GM18508 (cell line): ENCODE results near the gene PTBP2.

Experiments used
- ATAC-seq: cut with Tn5 transposase; IDR thresholded peaks from one replicate; pipeline ENCODE4 v1.9.1; 2021; ENCODE audit warnings: moderate number of reproducible peaks; ENCODE audit not compliant: insufficient read depth, unreplicated experiment

The PTBP2 gene, protein sequence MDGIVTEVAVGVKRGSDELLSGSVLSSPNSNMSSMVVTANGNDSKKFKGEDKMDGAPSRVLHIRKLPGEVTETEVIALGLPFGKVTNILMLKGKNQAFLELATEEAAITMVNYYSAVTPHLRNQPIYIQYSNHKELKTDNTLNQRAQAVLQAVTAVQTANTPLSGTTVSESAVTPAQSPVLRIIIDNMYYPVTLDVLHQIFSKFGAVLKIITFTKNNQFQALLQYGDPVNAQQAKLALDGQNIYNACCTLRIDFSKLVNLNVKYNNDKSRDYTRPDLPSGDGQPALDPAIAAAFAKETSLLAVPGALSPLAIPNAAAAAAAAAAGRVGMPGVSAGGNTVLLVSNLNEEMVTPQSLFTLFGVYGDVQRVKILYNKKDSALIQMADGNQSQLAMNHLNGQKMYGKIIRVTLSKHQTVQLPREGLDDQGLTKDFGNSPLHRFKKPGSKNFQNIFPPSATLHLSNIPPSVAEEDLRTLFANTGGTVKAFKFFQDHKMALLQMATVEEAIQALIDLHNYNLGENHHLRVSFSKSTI

DNA sequence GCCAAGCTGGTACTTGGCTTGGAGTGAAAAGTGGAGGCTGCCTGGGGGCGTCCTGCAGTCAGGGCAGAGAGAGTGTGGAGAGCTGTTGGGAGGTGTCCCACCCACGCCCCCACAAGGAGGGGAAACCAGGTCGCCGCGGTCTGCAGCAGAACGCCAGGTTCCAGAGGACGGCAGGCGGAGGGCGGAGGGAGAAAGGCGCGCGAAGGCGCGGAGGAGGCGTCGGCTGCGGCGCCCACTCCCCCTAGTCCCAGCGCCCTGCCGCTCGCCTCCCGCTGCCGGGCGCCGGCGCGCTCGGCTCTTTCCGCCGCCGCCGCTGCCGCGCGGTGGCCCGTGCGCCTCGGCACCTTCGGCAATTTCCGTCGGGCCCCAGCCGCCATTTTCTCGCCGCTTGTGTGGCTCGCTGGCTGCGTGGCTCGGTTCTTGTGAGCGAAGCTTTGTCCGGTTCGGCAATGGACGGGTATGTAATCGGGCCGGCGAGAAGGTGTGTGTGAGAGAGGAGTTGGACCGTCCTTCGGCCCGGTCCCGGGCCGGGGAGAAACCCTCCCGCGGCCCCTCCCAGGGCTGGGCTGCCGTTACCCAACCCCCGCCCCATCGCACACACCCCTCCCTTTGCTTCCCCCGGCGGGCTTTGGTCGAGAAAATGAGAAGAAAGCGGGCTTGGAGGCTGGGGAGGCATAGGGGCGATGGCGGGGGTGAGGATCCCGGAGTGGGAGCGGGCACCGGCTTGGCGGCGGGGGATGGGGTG, at the start of gene PTBP2:
TSS of gene PTBP2 (plus strand) at position 369 of the 745 bp plus-strand sequence. CDS start at position 450, 81 bp downstream.
- ATAC-seq = peak; percentile 81

DNA sequence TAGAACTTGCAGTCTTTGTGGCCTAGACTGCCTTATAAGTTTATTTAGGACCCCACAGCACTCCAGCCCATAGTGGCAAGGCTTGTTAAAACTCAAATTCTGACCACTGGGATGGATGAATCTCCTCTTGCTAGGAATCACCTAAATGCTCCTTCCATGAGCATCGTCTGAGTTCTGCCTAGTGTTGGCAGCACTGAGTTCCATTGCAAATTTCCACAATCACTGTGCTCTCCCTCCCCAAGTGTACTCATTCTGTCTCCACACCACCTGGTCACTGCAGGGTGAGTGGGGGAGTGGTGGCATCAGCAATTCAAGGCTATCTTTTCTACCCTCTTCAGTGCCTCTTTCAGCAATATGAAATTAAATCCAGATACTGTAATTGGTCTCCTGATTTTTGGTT, 46.7 kb upstream of the PTBP2 start:
- ATAC-seq = no peak

DNA sequence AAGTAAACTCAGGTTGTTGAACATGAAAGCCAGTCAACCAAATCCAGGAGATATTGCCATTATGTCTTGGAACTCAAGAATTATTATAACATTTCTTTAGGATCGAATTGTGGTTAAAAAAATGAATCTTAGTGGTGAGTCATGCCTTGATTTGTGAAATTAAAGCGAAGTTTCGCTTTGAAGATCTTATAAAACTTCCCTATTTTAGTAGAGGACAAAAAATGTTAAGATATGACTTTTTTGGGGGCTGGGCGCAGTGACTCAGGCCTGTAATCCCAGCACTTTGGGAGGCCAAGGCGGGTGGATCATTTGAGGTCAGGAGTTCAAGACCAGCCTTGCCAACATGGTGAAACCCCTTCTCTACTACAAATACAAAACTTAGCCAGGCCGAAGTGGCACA, 39.5 kb upstream of the PTBP2 start:
- ATAC-seq = no peak

DNA sequence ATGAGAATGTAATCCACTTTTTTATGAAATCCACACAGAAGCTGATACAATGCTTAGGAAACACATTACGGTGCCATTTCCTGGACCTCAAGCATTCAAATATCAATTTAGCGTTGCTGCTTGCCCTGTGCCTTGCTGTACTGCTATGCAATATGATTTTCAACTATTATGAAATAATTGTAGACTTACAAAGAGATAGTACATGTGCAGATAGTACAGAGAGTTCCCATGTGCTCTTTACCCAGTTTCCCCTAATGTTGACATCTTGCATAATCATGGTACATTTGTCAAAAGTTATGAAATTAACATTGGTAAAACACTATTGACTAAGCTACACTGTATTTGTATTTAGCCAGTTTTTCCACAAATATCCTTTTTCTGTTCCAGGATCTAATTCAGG, 37.7 kb upstream of the PTBP2 start:
- ATAC-seq = no peak

DNA sequence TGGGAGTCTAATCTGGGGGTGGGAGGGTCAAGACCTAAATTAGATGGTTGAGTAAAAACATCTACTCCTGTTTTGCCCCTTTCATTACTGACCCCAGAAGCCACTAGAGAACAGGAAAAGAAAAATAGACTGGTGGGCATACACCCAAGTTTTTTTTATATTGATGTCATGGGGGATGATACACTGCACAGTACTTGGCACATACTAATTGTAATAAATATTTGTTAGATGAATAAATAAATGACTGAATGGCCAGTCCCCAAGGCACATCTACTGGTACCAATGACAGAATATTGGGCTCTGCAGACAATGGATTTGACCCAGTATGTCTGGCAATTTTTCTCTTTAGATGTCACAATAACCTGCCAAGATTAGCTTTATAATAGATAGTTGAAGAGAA, 36.8 kb upstream of the PTBP2 start:
- no peak for ATAC-seq

DNA sequence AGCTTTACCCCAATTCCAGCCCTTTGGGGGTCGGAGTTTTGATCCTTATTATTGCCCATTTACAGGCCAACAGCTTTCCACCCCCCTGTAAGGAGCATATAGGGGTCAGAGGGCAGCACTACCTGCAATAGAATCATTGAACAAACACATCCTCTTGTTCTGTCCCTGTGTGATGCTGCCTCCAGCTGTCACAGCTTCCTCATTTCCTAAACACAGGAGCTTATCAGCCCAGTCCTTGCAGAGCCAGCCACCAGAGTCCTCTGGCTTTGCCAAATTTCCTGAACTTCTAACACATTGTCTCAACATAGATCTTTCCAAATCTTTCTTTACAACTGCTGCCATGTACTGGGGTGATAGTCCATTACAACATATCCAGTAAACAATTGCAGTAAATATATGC, 32.8 kb upstream of the PTBP2 start:
- no peak for ATAC-seq

DNA sequence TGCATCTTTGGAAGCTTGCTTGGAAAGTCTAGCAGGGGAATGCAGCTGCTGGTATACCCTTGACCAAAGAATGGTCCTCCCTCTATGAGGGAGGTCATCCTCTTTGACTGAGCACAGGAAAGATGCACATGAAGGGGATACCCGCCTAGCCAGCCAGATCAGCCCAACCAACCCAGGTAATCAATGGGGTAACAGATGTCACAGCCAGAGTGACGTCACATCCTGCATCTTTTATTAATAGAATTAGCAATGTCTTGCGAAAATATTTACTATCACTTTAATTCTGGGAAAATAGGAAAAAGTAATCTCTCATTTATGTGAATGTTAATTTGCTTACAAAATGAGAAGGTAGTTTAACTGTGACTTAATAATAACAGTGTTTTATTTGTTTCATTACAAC, 25.6 kb upstream of the PTBP2 start:
- ATAC-seq = no peak

DNA sequence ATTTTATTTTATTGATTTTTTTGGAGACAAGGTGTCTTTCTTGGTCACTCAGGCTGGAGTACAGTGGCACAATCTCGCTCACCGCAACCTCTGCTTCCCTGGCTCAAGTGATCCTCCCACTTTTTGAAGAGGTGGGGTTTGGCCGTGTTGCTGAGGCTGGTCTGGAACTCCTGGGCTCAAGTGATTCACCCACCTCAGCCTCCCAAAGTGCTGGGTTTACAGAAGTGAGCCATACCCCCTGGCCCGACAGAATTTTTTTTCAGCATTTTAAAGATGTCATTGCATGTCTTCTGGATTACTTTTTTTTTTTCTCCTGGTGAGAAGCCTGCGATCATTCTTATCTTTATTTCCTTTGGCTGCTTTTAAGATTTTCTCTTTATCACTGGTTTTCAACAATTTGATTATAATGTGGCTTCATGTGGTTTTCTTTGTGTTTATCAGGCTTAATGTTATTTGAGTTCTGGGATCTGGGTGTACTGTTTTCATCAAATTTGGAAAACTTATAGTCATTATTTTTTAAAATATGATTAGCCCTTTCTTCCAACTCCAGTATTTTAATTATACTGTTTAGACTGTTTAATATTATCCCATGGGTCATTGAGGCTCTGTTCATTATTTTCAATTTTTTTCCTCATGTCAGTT, 23.1 kb upstream of the PTBP2 start:
- ATAC-seq = no peak

DNA sequence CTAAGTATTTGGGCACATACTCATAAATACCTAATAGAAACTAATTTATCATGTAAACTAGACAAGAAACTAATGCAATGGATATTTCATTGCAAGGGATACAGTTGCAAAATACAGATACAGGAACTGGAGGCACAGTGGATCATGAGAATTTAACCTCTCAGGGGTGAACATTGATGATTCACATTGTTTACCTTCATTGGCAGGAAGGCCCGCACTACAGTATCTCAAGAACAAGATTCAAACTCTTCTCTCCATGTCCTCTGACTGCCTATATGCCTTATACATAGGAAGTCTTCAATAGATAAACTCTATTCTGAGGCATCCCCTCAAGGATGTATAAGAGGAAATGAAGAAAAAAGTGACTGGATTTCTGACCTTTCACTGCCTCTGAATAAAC, 18.4 kb upstream of the PTBP2 start:
- no peak for ATAC-seq

DNA sequence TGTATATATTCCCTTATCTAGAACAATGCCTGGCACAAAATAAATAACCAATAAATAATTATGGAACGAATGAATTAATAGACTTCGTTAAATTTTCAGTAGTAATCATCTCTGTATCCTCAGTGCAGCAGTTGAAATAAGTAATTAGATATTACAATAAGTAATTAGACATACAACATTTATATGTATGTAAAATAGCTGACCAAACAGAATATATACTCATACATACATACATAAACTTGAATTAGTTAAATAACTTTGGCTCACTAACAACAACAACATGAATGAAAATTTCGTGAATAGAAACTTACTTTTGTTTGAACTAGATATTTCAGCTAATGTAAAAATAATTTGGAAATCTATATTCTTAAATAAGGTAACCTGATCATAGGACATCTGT, 14.6 kb upstream of the PTBP2 start:
- ATAC-seq = no peak

DNA sequence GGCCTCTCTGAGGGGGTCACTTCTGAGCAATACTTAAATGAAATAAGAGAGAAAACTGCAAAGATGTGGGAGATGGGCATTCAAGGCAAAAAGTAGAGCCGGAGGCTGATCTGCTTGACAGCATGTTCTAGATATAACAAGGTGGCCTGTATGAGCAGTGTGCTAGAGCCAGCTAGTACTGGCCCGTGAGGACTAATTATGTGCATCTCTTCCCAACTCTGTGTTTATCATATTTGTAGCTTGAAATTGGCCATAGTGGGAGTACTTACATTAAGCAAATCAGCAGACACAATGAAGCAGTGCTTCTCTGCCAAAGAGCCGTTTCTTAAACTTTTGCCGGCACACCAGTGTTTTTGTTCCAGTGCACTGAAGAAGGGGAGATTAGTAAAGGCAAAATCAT, 13.1 kb upstream of the PTBP2 start:
- no peak for ATAC-seq

DNA sequence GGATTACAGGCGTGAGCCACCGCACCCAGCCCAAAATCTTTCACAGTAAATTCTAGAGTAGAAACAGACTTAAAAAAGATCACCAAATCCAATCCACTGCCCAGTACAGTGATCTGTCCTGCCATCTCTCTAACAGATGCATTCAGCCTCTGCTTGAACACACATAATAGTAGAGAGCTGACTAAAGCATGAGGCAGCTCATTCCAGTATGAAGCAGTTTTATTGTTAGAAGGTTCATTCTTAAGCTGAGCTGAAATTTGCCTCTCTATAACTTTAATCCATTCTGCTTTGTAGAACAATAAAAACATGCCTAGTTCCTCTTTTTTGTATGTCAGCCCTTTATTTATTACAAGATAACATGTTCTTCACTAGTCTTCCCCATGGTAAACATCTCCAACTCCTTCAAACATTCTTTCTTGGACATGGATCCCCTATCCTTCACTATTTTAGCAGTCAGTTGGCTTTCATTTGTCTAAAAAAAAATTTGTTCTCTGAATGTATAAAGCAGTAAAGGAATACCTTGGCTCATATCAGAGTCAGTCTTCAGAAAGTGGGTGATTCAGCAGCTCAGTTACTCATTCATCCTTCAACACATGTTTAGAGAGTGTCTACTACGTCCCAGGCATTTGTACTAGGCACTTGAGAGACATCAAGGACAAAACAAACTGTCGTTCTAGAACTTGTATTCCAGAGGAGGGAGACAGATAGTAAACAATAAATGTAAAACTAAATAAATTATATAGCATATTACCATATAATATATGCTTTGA, 10.7 kb upstream of the PTBP2 start:
- no peak for ATAC-seq

DNA sequence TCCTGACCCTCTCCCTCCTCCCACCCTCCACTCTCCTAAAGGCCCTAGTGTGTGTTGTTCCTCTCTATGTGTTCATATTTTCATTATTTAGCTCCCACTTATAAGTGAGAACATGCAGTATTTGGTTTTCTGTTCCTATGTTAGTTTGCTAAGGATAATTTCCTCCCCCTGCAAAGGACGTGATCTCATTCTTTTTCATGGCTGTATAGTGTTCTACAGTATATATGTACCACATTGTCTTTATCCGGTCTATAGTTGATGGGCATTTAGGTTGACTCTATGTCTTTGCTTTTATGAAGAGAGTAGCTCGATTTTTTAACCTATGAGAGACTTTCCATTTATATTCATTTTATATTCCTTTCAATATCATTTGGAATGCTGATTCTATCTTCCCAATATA, 7.9 kb upstream of the PTBP2 start:
- no peak for ATAC-seq

DNA sequence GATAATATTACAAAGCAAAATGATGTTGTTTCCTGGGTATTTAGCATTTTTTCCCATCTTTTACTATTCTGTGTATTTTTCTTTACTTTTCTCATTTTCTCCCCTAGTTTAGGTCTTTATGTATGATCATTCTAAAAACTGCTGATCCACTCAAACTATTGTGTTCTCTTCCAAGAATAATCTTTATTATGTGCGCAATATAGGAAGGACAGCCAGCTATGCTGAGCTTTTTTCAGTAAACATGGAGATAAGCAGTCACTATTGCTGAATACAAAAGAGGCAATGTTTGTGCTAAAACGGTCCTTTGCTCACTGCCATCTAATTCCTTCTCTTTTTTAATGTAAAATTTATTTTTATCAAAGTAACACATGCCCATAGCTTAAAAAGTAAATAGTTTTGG, 6.7 kb upstream of the PTBP2 start:
- ATAC-seq = no peak

DNA sequence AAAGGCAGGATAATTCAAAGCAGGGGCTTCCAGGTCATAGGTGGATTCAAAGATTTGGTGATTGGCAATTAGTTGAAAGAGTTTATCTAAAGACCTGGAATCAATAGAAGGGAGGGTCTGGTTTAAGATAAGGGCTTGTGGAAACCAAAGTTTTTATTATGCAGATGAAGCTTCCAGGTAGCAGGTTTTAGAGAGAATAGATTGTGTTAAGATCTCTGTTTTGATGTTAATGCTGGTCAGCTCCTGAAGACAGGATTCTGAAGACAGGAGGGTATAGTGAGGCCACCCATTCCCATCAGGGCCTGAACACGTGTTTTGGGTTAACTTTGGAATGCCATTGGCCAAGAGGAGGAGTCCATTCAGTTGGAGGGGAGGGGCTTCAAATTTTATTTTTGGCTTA, 6.1 kb upstream of the PTBP2 start:
- no peak for ATAC-seq

DNA sequence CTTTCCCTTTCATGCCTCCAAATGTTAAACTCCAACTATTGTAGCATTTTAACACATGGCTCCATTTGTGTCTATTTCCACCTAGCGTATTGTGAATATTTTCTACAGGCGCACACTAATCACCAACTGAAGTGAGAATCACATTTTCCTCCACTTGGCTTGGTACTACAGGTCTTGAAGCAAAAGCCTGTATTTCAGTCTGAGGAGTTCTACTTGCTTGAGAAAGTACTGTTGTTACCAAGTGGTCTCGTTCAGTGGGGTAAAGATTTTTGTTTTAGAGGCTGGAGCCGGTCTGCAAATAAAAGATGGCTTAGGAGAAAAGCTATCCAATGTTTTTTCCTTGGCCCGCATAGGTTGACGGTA, 550 bp upstream of the PTBP2 start:
- peak; percentile 13 for ATAC-seq

DNA sequence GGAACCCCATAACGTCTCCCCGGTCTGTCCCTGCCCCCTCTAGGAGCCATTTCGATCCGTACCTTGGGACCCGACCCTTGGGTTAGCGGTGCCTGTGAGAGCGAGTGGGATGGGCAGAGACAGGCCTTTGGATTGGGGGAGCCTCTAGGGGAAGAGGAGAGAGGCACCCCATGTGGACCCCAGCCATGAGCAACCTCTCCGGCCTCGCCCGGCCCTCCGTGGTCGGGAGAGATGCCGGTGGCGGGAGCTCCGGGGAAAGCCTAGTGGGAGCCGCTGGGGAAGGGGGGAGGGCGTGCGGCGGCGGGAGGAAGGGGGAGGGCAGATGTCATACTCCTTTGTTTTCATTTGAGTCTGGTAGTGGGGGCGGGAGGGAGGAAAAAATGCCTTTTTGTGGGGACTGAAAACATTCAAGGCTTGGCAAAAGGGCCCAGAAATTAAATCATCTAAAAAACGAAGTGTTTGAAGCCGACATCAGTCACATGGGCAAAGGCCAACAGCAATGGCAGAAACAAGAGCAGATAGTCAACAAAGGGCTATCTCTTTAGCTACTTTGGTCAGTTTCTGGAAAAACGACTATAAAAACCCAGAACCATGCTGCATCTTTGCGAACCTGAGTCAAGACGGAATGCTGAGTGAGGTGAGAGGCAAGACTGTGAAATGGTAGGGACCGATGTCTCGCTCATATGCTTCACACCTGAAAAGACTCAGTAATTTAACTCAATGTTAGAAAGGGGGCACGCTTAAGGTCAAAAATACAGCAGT, 758 bp downstream of the PTBP2 start:
- ATAC-seq = peak; percentile 30

DNA sequence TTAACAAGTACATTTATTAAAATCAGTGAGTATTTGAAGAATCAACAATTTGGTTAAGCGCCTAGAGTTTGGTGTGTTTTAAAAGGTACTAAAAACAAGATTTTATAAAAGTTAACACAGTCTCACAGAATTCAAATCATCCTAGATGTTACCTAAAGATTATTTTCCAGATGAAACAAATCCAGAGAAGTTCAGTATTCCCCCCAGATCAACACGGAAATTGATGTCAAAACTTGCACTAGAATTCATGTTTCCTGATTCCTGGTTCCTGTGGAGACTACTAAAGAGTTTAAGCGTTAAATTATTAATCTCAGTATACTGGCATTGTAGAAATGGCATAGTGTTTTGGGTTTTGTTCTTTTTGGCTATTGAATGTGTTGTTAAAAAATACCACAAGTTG, 1.4 kb downstream of the PTBP2 start:
- no peak for ATAC-seq

DNA sequence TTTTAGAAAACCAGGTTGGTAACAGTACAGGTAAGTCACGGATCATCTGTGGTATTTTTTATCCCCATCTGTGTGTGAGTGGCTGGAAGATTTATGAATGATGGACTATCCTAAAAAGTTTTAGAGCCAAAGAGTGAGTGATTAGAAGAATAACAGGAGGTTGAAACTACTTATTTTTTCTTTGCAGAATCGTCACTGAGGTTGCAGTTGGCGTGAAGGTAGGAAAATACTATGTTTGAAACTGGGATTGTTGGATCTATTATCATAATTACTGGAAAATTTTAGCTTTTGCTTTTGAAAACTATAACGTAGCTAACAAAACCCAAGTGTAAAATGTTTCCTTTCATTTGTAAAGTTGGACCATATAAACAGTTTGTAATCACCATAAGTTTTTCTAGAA, 1.8 kb downstream of the PTBP2 start:
- ATAC-seq = no peak

DNA sequence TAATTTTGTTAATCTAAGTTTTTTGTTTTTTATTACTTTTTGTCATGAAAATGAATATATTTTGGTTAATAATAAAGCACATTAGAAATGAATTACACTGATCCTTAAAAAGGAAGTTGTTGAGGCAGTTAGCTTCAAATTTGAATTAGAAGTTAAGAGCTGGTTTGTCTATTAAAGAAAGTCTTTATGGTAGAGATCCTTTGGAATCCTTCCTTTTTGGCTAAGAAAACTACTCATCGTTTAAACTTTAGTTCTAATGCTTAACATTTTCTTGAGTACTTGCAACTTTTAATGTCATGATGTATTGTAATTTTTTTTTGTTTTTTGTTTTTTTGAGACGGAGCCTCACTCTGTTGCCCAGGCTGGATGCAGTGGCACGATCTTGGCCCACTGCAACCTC, 2.4 kb downstream of the PTBP2 start:
- no peak for ATAC-seq
